WTC11 (cell line): ENCODE results near the gene RADIL. TPM values are rescaled to one million over a fixed set of nuclear protein-coding genes. Genes with fewer than 3 reads are reported as not detected.

Experiments used
- ATAC-seq: fragments of 200-7000 bp; cut with Tn5 transposase; 2 replicates; pipeline ENCODE4 v1.10.0; 2021; ENCODE audit warnings: mild to moderate bottlenecking, moderate library complexity
- CTCF ChIA-PET: fragments of 300-600 bp; sonication (Branson Sonifier 250); formaldehyde crosslinking; loops from one replicate; lab custom pipeline; 2021; ENCODE audit warnings: antibody characterized with exemption; lab: Charles Lee
- POLR2A ChIA-PET: fragments of 350-600 bp; sonication (Branson Sonifier 250); formaldehyde crosslinking; loops from one replicate; lab custom pipeline; 2021; ENCODE audit warnings: antibody characterized with exemption; lab: Charles Lee
- DNase-seq: peaks from one replicate; pipeline ENCODE4 v3.0.0; 2021; ENCODE audit warnings: low spot score
- H3K27ac Mint-ChIP-seq: 2 replicates; pipeline ENCODE4 v1.8.0; 2021; ENCODE audit warnings: mixed read lengths
- H3K27me3 Mint-ChIP-seq: 2 replicates; pipeline ENCODE4 v1.8.0; 2021; ENCODE audit warnings: low read depth, mild to moderate bottlenecking, moderate library complexity, mixed read lengths
- H3K36me3 Mint-ChIP-seq: 2 replicates; pipeline ENCODE4 v1.8.0; 2021; ENCODE audit warnings: mixed read lengths
- H3K4me1 Mint-ChIP-seq: 2 replicates; pipeline ENCODE4 v1.8.0; 2022; ENCODE audit warnings: mixed read lengths
- H3K4me3 Mint-ChIP-seq: 2 replicates; pipeline ENCODE4 v1.8.0; 2021; ENCODE audit warnings: mild to moderate bottlenecking, moderate library complexity, mixed read lengths
- H3K9me3 Mint-ChIP-seq: 2 replicates; pipeline ENCODE4 v1.8.0; 2021; ENCODE audit warnings: mixed read lengths
- ATF6 ChIP-seq: sonication (generic); formaldehyde crosslinking; IDR thresholded peaks from 2 replicates; pipeline ENCODE4 v1.8.1; 2023; ENCODE audit warnings: mild to moderate bottlenecking, missing genetic modification reagents
- CTCF ChIP-seq: fragments of 200-600 bp; IDR thresholded peaks from 2 replicates; pipeline ENCODE4 v1.8.0; 2022; ENCODE audit warnings: antibody characterized with exemption
- ERG ChIP-seq: fragments of 250-450 bp; sonication (Bioruptor Pico); IDR thresholded peaks from 2 replicates; pipeline ENCODE4 v1.8.0; 2021; ENCODE audit warnings: mild to moderate bottlenecking
- FOXK1 ChIP-seq: sonication (generic); formaldehyde crosslinking; IDR thresholded peaks from 2 replicates; pipeline ENCODE4 v1.8.0; 2022; ENCODE audit warnings: mild to moderate bottlenecking, moderate library complexity, missing genetic modification reagents
- GRHL2 ChIP-seq: fragments of 250-450 bp; sonication (Bioruptor Pico); IDR thresholded peaks from 2 replicates; pipeline ENCODE4 v1.8.0; 2022; ENCODE audit warnings: mild to moderate bottlenecking, moderate library complexity; ENCODE audit not compliant: insufficient replicate concordance, severe bottlenecking
- GTF2I ChIP-seq: fragments of 250-450 bp; sonication (Bioruptor Pico); conservative IDR thresholded peaks from 2 replicates; pipeline ENCODE4 v1.4.0; 2021; ENCODE audit warnings: mild to moderate bottlenecking
- HMGXB4 ChIP-seq: sonication (generic); formaldehyde crosslinking; IDR thresholded peaks from 2 replicates; pipeline ENCODE4 v1.8.1; 2023; ENCODE audit warnings: mild to moderate bottlenecking, moderate library complexity, missing genetic modification reagents
- MAX ChIP-seq: sonication (generic); formaldehyde crosslinking; IDR thresholded peaks from 2 replicates; pipeline ENCODE4 v1.8.0; 2022; ENCODE audit warnings: mild to moderate bottlenecking, missing genetic modification reagents
- MXD4 ChIP-seq: fragments of 250-450 bp; sonication (Bioruptor Pico); IDR thresholded peaks from 2 replicates; pipeline ENCODE4 v1.8.0; 2021; ENCODE audit warnings: mild to moderate bottlenecking, moderate library complexity, borderline replicate concordance
- NFATC4 ChIP-seq: fragments of 250-450 bp; sonication (Bioruptor Pico); IDR thresholded peaks from 2 replicates; pipeline ENCODE4 v1.9.0; 2021; ENCODE audit warnings: mild to moderate bottlenecking
- NR1H2 ChIP-seq: sonication (generic); formaldehyde crosslinking; IDR thresholded peaks from 2 replicates; pipeline ENCODE4 v1.9.0; 2021; ENCODE audit warnings: mild to moderate bottlenecking, moderate library complexity, missing genetic modification reagents
- OVOL2 ChIP-seq: fragments of 250-450 bp; sonication (Bioruptor Pico); IDR thresholded peaks from 2 replicates; pipeline ENCODE4 v1.9.0; 2021; ENCODE audit warnings: mild to moderate bottlenecking, borderline replicate concordance
- PREB ChIP-seq: sonication (generic); formaldehyde crosslinking; IDR thresholded peaks from 2 replicates; pipeline ENCODE4 v1.8.1; 2022; ENCODE audit warnings: mild to moderate bottlenecking, missing genetic modification reagents, moderate library complexity, borderline replicate concordance
- RELA ChIP-seq: sonication (generic); formaldehyde crosslinking; IDR thresholded peaks from 2 replicates; pipeline ENCODE4 v1.8.1; 2022; ENCODE audit warnings: missing genetic modification reagents, mild to moderate bottlenecking, borderline replicate concordance
- SP1 ChIP-seq: sonication (generic); formaldehyde crosslinking; conservative IDR thresholded peaks from 2 replicates; pipeline ENCODE4 v1.8.1; 2022; ENCODE audit warnings: missing genetic modification reagents
- TCF7 ChIP-seq: sonication (generic); formaldehyde crosslinking; IDR thresholded peaks from 2 replicates; pipeline ENCODE4 v1.8.0; 2022; ENCODE audit warnings: mild to moderate bottlenecking, low read depth, missing genetic modification reagents, moderate library complexity
- ZBTB43 ChIP-seq: sonication (generic); formaldehyde crosslinking; IDR thresholded peaks from 2 replicates; pipeline ENCODE4 v1.8.1; 2023; ENCODE audit warnings: mild to moderate bottlenecking, missing genetic modification reagents
- ZNF281 ChIP-seq: sonication (generic); formaldehyde crosslinking; IDR thresholded peaks from 2 replicates; pipeline ENCODE4 v1.8.0; 2023; ENCODE audit warnings: mild to moderate bottlenecking, missing genetic modification reagents
- ZSCAN18 ChIP-seq: fragments of 250-450 bp; sonication (Bioruptor Pico); IDR thresholded peaks from 2 replicates; pipeline ENCODE4 v2.1.2; 2022; ENCODE audit warnings: mild to moderate bottlenecking, moderate library complexity
- total RNA-seq: library from RNA; stranded (reverse); gene quantifications from 3 replicates; pipeline ENCODE4 v1.2.3, GENCODE V29; 2021

The RADIL gene
- total RNA-seq, 1 experiment from 2014 or later: 11.1 TPM

- TF ChIP-seq CTCF (no peak), FOXK1 (CRISPR knock-in tag) (no peak), ZNF281 (CRISPR knock-in tag) (no peak), MAX (CRISPR knock-in tag) (no peak), SP1 (CRISPR knock-in tag) (no peak)
Measured at GRCh38 chr7:4760952-4761351, 122.6 kb downstream of the RADIL start (continued).

GRCh38 chr7:4759211-4759610 lies 124.3 kb downstream of the RADIL start:
- POLR2A ChIA-PET: no interaction called here
- peaks cover 18% of the 10 kb centered on the region for H3K36me3 Mint-ChIP-seq
- no peak for ATAC-seq
- no peak for TF ChIP-seq NFATC4 (CRISPR knock-in tag)
- no peak for TF ChIP-seq OVOL2
- TF ChIP-seq ZBTB43: no peak
- no peak for TF ChIP-seq TCF7 (CRISPR knock-in tag)
- no peak for TF ChIP-seq RELA (CRISPR knock-in tag)
- no peak for TF ChIP-seq NR1H2 (CRISPR knock-in tag)
- TF ChIP-seq GRHL2: no peak
- TF ChIP-seq ERG (CRISPR knock-in tag): no peak
- no peak for TF ChIP-seq HMGXB4 (CRISPR knock-in tag)
- TF ChIP-seq ATF6 (CRISPR knock-in tag): no peak
- TF ChIP-seq MXD4 (CRISPR knock-in tag): no peak
- TF ChIP-seq GTF2I (CRISPR knock-in tag): no peak
- TF ChIP-seq ZSCAN18 (CRISPR knock-in tag): no peak
- TF ChIP-seq PREB: no peak
- TF ChIP-seq, all 79 proteins: peak for 0
- H3K9me3 Mint-ChIP-seq: no peaks in the 10 kb centered on the region
- no peaks in the 10 kb centered on the region for H3K27me3 Mint-ChIP-seq
- CTCF ChIA-PET: no interaction called here
- no peak overlapping the region for H3K4me3 Mint-ChIP-seq
- no peak for DNase-seq
- no peaks in the 10 kb centered on the region for H3K4me1 Mint-ChIP-seq
- H3K27ac Mint-ChIP-seq: no peak overlapping the region
